HG02938 (cell line): Measurements from ENCODE around the gene CASP10.
A peak's percentile ranks its signal among the peaks of the same experiment; 100 is the strongest.

Experiments used
- ATAC-seq: cut with Tn5 transposase; IDR thresholded peaks from one replicate; pipeline ENCODE4 v1.9.1; 2021; ENCODE audit warnings: mild to moderate bottlenecking, moderate library complexity; ENCODE audit not compliant: unreplicated experiment

The CASP10 gene

GRCh38 chr2:201195331-201195730, 12.4 kb downstream of the CASP10 start:
- no peak for ATAC-seq

GRCh38 chr2:201196003-201196402, 13.1 kb downstream of the CASP10 start:
- no peak for ATAC-seq

GRCh38 chr2:201196803-201197202, 13.9 kb downstream of the CASP10 start:
- no peak for ATAC-seq

- ATAC-seq, result no peak
Observed at GRCh38 chr2:201197781-201198180, 14.8 kb downstream of the CASP10 start.

GRCh38 chr2:201199847-201200246, 16.9 kb downstream of the CASP10 start:
- ATAC-seq, result no peak

- no peak for ATAC-seq
Observed at GRCh38 chr2:201200345-201200744, 17.4 kb downstream of the CASP10 start.

GRCh38 chr2:201201371-201201770, 18.4 kb downstream of the CASP10 start:
- ATAC-seq, result no peak

- no peak for ATAC-seq
Observed at GRCh38 chr2:201203916-201204654, 21.1 kb downstream of the CASP10 start.

GRCh38 chr2:201204655-201205514, 21.9 kb downstream of the CASP10 start:
- ATAC-seq, result no peak

GRCh38 chr2:201205515-201205849, 22.5 kb downstream of the CASP10 start:
- no peak for ATAC-seq

- ATAC-seq, result peak; percentile 68
Observed at GRCh38 chr2:201208563-201209252, 25.8 kb downstream of the CASP10 start.

- ATAC-seq, result no peak
Observed at GRCh38 chr2:201215963-201216362, 33.0 kb downstream of the CASP10 start.

GRCh38 chr2:201216918-201217317, 34.0 kb downstream of the CASP10 start:
- ATAC-seq, result no peak

- ATAC-seq, result no peak
Observed at GRCh38 chr2:201218780-201219179, 35.8 kb downstream of the CASP10 start.

- no peak for ATAC-seq
Observed at GRCh38 chr2:201219328-201220096, 36.6 kb downstream of the CASP10 start.

- ATAC-seq, result no peak
Observed at GRCh38 chr2:201220102-201220570, 37.2 kb downstream of the CASP10 start.

GRCh38 chr2:201223089-201224073, 40.4 kb downstream of the CASP10 start:
- ATAC-seq, result peak; percentile 91

- no peak for ATAC-seq
Observed at GRCh38 chr2:201228271-201228911, 45.5 kb downstream of the CASP10 start.

GRCh38 chr2:201228912-201229290, 46.0 kb downstream of the CASP10 start:
- ATAC-seq, result no peak
